Omental fat pad (tissue), 4 donors: ENCODE measurements around the gene BMP8B. TPM values are rescaled to one million over a fixed set of nuclear protein-coding genes. Genes with fewer than 3 reads are reported as not detected.

Source experiments
- ATAC-seq: fragments of 150-250 bp; one replicate; pipeline ENCODE4 v1.9.1; 2016; ENCODE audit warnings: mild to moderate bottlenecking, moderate library complexity; ENCODE audit not compliant: low FRiP score
- DNase-seq: peaks from one replicate; pipeline ENCODE4 v3.0.0-alpha.2; 2019; ENCODE audit warnings: low spot score
- total RNA-seq, 4 donors: library from RNA; depleted of rRNA; stranded (reverse); fragments of >200 nt; gene quantifications; one replicate each; pipeline ENCODE4 v1.1.0, GENCODE V29; 2016
- TF ChIP-seq, protein P1 (sequence below), 3 donors: fragments of 450-650 bp; IDR thresholded peaks; one replicate each; pipeline ENCODE4 v1.5.1; 2016 to 2017; ENCODE audit warnings: antibody characterized with exemption in 3 of 3, mild to moderate bottlenecking in 3 of 3, moderate library complexity in 2 of 3

BMP8B gene
- total RNA-seq, 4 donors from 2014 or later, result 0.24 to 2.0 (median 0.33) TPM

DNA sequence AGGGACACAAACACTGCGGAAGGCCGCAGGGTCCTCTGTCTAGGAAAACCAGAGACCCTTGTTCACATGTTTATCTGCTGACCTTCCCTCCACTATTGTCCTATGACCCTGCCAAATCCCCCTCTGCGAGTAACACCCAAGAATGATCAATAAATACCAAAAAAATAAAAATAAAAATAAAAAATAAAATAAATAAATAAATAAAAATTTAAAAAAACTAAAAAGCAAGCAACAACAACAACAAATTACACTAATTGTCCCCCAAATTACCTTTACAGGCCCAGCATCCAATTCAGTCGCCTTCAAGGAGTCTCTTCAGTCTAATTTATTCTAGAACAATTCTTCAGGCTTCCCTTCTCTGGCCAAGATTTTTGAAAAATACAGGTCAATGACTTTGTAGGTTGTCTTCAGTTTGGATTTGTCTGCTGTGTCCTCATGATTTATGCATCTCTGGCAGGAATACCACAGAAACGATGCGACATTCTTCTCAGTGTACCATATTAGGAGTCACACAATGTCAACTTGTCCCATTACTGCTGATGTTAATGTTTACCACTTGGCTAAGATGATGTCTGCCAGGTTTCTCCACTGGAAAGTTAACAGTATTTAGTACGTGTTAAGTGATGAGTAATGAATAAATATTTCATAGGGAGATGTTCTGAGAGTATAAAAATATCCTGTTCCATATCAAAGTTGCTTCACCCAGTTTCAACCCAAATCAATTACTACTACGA lies 20.3 kb upstream of the BMP8B start:
- DNase-seq (no peak), ATAC-seq (no peak)
- TF ChIP-seq, protein P1, sequence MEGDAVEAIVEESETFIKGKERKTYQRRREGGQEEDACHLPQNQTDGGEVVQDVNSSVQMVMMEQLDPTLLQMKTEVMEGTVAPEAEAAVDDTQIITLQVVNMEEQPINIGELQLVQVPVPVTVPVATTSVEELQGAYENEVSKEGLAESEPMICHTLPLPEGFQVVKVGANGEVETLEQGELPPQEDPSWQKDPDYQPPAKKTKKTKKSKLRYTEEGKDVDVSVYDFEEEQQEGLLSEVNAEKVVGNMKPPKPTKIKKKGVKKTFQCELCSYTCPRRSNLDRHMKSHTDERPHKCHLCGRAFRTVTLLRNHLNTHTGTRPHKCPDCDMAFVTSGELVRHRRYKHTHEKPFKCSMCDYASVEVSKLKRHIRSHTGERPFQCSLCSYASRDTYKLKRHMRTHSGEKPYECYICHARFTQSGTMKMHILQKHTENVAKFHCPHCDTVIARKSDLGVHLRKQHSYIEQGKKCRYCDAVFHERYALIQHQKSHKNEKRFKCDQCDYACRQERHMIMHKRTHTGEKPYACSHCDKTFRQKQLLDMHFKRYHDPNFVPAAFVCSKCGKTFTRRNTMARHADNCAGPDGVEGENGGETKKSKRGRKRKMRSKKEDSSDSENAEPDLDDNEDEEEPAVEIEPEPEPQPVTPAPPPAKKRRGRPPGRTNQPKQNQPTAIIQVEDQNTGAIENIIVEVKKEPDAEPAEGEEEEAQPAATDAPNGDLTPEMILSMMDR (IDR thresholded peaks at IDR 0.05), result no peak

DNA sequence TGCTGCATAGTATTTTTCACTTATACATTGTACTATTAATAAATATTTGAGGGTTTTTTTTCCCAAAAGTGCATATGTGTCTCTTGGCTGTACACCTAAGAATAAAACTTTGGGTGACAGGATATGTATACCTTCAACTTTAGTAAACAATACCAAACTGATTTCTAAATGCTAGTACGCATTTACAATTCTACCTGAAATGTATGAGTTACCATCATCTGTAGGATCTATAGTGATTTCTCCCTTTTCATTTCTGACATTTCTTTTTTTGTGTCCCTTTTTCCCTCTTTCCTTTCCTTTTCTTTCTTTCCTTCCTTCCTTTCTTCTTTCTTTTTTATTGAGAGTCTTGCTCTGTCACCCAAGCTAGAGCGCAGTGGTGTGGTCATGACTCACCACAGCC lies 16.7 kb upstream of the BMP8B start:
- TF ChIP-seq, protein P1 (IDR thresholded peaks at IDR 0.05), result no peak
- DNase-seq, result no peak

DNA sequence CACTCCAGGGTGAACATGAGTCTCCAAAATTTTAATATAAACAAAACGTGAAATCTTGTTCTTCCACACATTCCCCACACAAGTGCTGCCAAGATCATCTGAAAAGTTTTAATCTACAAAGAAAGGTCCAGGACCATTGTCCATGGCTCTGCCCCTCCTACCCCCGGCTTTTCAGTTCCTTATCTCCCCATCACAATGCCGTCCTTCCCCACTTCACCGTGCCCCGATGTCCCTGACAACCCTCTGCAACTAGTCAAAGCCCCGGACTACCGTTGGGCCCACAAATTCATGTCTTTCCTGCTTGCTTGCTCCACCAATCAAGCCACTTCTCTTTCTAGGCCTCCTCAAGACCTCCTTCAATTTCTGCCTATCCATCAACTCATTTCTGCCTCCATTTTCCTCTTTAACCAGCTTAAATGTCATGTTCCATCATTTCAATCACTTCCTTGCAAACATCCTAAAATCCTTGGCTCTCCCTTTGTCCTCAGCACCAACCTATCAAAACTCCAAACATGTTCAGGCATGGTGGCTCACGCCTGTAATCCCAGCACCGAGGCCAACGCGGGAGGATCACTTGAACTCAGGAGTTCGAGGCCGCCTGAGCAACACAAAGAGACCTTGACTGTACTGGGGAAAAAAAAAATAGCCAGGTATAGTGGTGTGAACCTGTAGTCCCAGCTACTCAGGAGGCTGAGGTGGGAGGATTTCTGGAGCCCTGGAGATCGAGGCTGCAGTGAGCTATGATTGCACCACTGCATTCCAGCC lies 14.0 kb upstream of the BMP8B start:
- TF ChIP-seq, protein P1 (IDR thresholded peaks at IDR 0.05), result no peak
- DNase-seq (no peak), ATAC-seq (no peak)

More for the DNA sequence above, 16.7 kb upstream of the BMP8B start:
- ATAC-seq, result no peak

DNA sequence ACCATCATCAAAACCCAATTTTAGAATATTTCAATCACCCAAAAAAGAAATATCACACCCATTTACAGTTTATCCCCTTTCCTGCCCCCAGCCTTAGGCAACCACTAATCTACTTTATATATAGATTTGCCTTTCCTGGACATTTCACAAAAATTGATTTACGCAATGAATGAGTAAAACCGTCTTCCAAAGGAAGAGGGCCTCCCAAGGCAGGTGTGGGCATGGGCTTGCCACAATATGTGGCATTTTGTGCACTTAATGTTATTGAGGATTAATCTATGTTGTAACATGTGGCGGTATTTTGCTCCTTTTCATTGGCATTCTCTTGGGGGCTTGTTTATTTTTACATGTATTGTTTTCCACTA lies 11.8 kb upstream of the BMP8B start:
- no peak for ATAC-seq
- TF ChIP-seq, protein P1 (IDR thresholded peaks at IDR 0.05), result no peak
- no peak for DNase-seq

DNA sequence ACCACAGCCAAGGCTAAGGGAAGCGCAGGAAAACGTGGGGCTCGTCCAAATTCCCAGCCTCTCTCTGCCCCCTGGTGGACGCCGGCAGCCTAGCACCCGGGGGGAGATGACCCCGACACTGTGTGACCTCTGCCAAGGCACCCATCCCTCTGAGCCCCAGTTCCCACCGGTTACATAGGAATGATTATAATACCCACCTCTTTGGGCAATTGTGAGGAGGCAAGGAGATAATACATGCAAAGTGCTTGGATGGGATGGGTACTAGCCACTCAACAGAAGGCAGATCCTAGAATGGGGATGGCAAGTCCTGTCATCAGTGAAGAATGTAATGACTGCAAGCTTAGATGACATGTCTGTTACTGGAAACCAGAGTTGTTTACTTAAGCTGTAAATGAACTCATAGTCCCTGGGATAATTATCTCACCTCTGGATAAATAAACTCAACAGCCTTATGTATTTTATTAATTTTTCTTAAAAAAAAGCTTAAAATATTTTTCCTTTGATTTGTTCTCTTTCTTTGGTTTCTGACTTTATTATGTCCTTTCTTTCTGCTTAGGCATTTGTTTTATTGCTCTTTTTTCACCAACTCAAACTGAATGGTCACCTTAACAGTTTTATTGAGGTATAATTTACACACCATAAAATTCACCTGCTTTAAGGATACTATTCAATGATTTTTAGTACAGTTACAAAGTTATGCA lies 11.3 kb upstream of the BMP8B start:
- TF ChIP-seq, protein P1 (IDR thresholded peaks at IDR 0.05), result peak in 2 of 3 donors; percentile 55 to 87
- DNase-seq (peak; percentile 47), ATAC-seq (peak; percentile 83)

DNA sequence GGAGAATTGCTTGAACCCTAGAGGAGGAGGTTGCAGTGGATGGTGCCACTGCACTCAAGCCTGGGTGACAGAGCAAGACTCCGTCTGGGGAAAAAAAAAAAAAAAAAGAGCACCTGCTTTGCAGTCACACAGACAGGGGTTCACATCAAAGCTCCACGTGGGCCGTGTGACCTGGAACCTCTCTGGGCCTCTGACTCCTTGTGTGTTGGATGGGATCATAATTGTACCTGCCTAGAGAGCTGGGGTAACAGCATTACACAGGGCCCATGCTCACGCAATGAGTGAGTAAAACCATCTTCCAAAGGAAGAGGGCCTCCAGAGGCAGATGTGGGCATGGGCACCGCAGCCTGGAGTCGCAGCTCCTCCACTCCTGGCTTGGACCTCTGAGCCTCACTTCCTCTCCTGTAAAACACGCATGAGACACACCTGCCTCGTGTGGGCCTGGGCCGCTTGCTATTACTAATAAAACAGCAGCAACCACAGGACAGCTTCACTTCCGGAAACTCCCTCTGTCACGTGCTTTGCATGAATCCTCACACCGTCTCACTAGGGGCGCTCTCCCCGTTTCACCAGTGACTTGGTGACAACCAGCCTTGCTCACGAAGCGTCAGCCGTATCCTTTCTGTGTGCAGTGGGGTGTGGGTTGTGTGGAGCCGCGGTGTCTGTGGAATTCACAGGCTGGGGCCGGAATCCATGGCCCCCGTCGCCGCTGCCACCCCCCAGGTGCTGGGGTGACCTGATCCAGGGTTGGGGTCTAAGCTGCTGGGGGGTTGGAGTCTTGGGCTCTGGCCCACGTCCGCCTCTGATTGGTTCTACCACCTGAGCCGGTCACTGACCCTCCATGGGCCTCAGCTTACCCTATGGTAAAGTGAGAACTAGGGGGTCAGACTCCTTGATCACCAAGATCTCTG lies 10.4 kb upstream of the BMP8B start:
- ATAC-seq (peak; percentile 64), DNase-seq (peak; percentile 30)
